Measurements from ENCODE around the gene EDN2.

Gene EDN2

GRCh38 chr1:41500378-41500777 lies 15.9 kb upstream of the EDN2 start:
- no peak for DNase-seq (ENCODE audit: extremely low read depth in 1 of 2, low read depth in 1 of 2)

GRCh38 chr1:41499591-41499990 lies 15.1 kb upstream of the EDN2 start:
- no peak for DNase-seq (ENCODE audit: extremely low read depth in 1 of 2, low read depth in 1 of 2)

GRCh38 chr1:41498804-41499203 lies 14.3 kb upstream of the EDN2 start:
- no peak for DNase-seq (ENCODE audit: extremely low read depth in 1 of 2, low read depth in 1 of 2)

- DNase-seq (ENCODE audit: extremely low read depth in 1 of 2, low read depth in 1 of 2), result no peak
Measured at GRCh38 chr1:41498391-41498790, 13.9 kb upstream of the EDN2 start.

- DNase-seq (ENCODE audit: extremely low read depth in 1 of 2, low read depth in 1 of 2), result no peak
Measured at GRCh38 chr1:41497461-41498030, 13.1 kb upstream of the EDN2 start.

GRCh38 chr1:41497056-41497440 lies 12.6 kb upstream of the EDN2 start:
- no peak for DNase-seq (ENCODE audit: extremely low read depth in 1 of 2, low read depth in 1 of 2)

- no peak for DNase-seq (ENCODE audit: extremely low read depth in 1 of 2, low read depth in 1 of 2)
Measured at GRCh38 chr1:41496080-41497055, 11.9 kb upstream of the EDN2 start.

GRCh38 chr1:41495210-41495948 lies 10.9 kb upstream of the EDN2 start:
- no peak for DNase-seq (ENCODE audit: extremely low read depth in 1 of 2, low read depth in 1 of 2)

- DNase-seq (ENCODE audit: extremely low read depth in 1 of 2, low read depth in 1 of 2), result no peak
Measured at GRCh38 chr1:41494351-41495209, 10.1 kb upstream of the EDN2 start.

- DNase-seq (ENCODE audit: extremely low read depth in 1 of 2, low read depth in 1 of 2), result no peak
Measured at GRCh38 chr1:41493626-41494350, 9.3 kb upstream of the EDN2 start.

GRCh38 chr1:41493117-41493536 lies 8.6 kb upstream of the EDN2 start:
- no peak for DNase-seq (ENCODE audit: extremely low read depth in 1 of 2, low read depth in 1 of 2)

GRCh38 chr1:41492341-41492848 lies 7.9 kb upstream of the EDN2 start:
- DNase-seq (ENCODE audit: extremely low read depth in 1 of 2, low read depth in 1 of 2), result peak in 1 of 2 donors; percentile 9

- no peak for DNase-seq (ENCODE audit: extremely low read depth in 1 of 2, low read depth in 1 of 2)
Measured at GRCh38 chr1:41490911-41491310, 6.4 kb upstream of the EDN2 start.

GRCh38 chr1:41489561-41489960 lies 5.1 kb upstream of the EDN2 start:
- no peak for DNase-seq (ENCODE audit: extremely low read depth in 1 of 2, low read depth in 1 of 2)

GRCh38 chr1:41488040-41488951 lies 3.8 kb upstream of the EDN2 start:
- no peak for DNase-seq (ENCODE audit: extremely low read depth in 1 of 2, low read depth in 1 of 2)

- DNase-seq (ENCODE audit: extremely low read depth in 1 of 2, low read depth in 1 of 2), result no peak
Measured at GRCh38 chr1:41487126-41488039, 2.9 kb upstream of the EDN2 start.

- DNase-seq (ENCODE audit: extremely low read depth in 1 of 2, low read depth in 1 of 2), result no peak
Measured at GRCh38 chr1:41486371-41487125, 2.1 kb upstream of the EDN2 start.
